ENCODE measurements around the gene TYMS. TPM values are rescaled to one million over a fixed set of nuclear protein-coding genes. Genes with fewer than 3 reads are reported as not detected.

The TYMS gene
- total RNA-seq, 1 experiment from 2014 or later: 140 TPM

DNA sequence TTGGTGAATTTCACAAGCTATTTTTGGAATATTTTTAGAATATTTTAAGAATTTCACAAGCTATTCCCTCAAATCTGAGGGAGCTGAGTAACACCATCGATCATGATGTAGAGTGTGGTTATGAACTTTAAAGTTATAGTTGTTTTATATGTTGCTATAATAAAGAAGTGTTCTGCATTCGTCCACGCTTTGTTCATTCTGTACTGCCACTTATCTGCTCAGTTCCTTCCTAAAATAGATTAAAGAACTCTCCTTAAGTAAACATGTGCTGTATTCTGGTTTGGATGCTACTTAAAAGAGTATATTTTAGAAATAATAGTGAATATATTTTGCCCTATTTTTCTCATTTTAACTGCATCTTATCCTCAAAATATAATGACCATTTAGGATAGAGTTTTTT is 15.9 kb downstream of the TYMS start:
- no peaks in the 10 kb centered on the region for H3K9me3 ChIP-seq (ENCODE audit: control insufficient read depth, low read depth, low read length)
- H2BK12ac ChIP-seq (ENCODE audit: insufficient read length, low read depth, low read length): no peak overlapping the region
- H3K4me1 ChIP-seq (ENCODE audit: insufficient read depth, low read length): no peaks in the 10 kb centered on the region
- H3K14ac ChIP-seq (ENCODE audit: insufficient read depth, low read length): no peak overlapping the region
- no peak overlapping the region for H4K91ac ChIP-seq (ENCODE audit: insufficient read length, low read depth, low read length)
- TF ChIP-seq, protein P1, sequence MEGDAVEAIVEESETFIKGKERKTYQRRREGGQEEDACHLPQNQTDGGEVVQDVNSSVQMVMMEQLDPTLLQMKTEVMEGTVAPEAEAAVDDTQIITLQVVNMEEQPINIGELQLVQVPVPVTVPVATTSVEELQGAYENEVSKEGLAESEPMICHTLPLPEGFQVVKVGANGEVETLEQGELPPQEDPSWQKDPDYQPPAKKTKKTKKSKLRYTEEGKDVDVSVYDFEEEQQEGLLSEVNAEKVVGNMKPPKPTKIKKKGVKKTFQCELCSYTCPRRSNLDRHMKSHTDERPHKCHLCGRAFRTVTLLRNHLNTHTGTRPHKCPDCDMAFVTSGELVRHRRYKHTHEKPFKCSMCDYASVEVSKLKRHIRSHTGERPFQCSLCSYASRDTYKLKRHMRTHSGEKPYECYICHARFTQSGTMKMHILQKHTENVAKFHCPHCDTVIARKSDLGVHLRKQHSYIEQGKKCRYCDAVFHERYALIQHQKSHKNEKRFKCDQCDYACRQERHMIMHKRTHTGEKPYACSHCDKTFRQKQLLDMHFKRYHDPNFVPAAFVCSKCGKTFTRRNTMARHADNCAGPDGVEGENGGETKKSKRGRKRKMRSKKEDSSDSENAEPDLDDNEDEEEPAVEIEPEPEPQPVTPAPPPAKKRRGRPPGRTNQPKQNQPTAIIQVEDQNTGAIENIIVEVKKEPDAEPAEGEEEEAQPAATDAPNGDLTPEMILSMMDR (conservative IDR thresholded peaks at IDR 0.05): no peak
- H2AFZ ChIP-seq (ENCODE audit: low read length): no peak overlapping the region
- no peaks in the 10 kb centered on the region for H3K27me3 ChIP-seq (ENCODE audit: insufficient read depth, low read length)
- no peak overlapping the region for H2BK20ac ChIP-seq (ENCODE audit: low read depth, low read length, poor library complexity, severe bottlenecking)
- Mint-ChIP-seq H3K4me3 (no peak overlapping the region), H3K9me3 (no peaks in the 10 kb centered on the region), H3K36me3 (ENCODE audit: insufficient read depth in 1 of 3, low read depth in 3 of 3) (peaks cover 24 to 86% (median 63%) of the 10 kb centered on the region in 3 experiments; a peak in 6 of 7 replicates), H3K4me1 (no peaks in the 10 kb centered on the region), H3K27ac (no peak overlapping the region), H3K27me3 (ENCODE audit: low read depth) (no peaks in the 10 kb centered on the region)
- H2BK15ac ChIP-seq (ENCODE audit: low read depth, low read length): no peak overlapping the region
- H4K5ac ChIP-seq (ENCODE audit: insufficient read length, low read depth, low read length): no peak overlapping the region
- no peaks in the 10 kb centered on the region for H3K79me1 ChIP-seq (ENCODE audit: insufficient read depth, low read depth, low read length, poor library complexity, severe bottlenecking)
- H2BK120ac ChIP-seq (ENCODE audit: low read depth, low read length, poor library complexity, severe bottlenecking): no peak overlapping the region
- no peak overlapping the region for H3K27ac ChIP-seq (ENCODE audit: insufficient read length, low read depth, low read length)
- no peaks in the 10 kb centered on the region for H3K79me2 ChIP-seq (ENCODE audit: insufficient read depth, low read length)
- no peak overlapping the region for H2BK5ac ChIP-seq (ENCODE audit: insufficient read length, low read length)
- no peak overlapping the region for H3T11ph ChIP-seq (ENCODE audit: low read length)
- H2AK5ac ChIP-seq (ENCODE audit: insufficient read length, low read length): no peak overlapping the region
- no peak overlapping the region for H3K9ac ChIP-seq (ENCODE audit: extremely low read depth, insufficient read length, low read length)
- no peaks in the 10 kb centered on the region for H3K23me2 ChIP-seq (ENCODE audit: insufficient read length, low read depth, low read length, poor library complexity, severe bottlenecking)
- H3K56ac ChIP-seq (ENCODE audit: insufficient read length, low read depth, low read length): no peak overlapping the region
- no peak overlapping the region for H4K8ac ChIP-seq (replicated peaks; ENCODE audit: insufficient read length, low read depth, low read length)
- WGBS (ENCODE audit: extremely low coverage, insufficient read length, low lambda C conversion rate): no CpG with 5 or more reads among the region's 3 CpGs
- no peak overlapping the region for H3K18ac ChIP-seq (ENCODE audit: insufficient read length, low read depth, low read length)
- no peak overlapping the region for H3K23ac ChIP-seq (ENCODE audit: insufficient read length, low read depth, low read length)
- no peaks in the 10 kb centered on the region for H4K20me1 ChIP-seq (ENCODE audit: control insufficient read depth, insufficient read depth, insufficient read length)
- no peak overlapping the region for H3K4ac ChIP-seq (ENCODE audit: low read depth, low read length)
- H3K4me2 ChIP-seq (ENCODE audit: insufficient read depth, insufficient read length, low read length): no peak overlapping the region
- DNase-seq: no peak
